Upper lobe of right lung (tissue), 1 donor: ENCODE data around the gene PPM1E. TPM values are rescaled to one million over a fixed set of nuclear protein-coding genes. Genes with fewer than 3 reads are reported as not detected.

Experiments used
- ATAC-seq: fragments of 200-7000 bp; cut with Tn5 transposase; one replicate; pipeline ENCODE4 v1.9.1; 2020; ENCODE audit warnings: mild to moderate bottlenecking, moderate library complexity
- DNase-seq: peaks from one replicate; pipeline ENCODE4 v3.0.0-alpha.2; 2020
- H3K27ac ChIP-seq: fragments of 200-600 bp; one replicate; pipeline ENCODE4 v1.8.0; 2022
- H3K27me3 ChIP-seq: fragments of 200-600 bp; one replicate; pipeline ENCODE4 v1.8.0; 2022; ENCODE audit warnings: mild to moderate bottlenecking
- H3K36me3 ChIP-seq: fragments of 200-600 bp; one replicate; pipeline ENCODE4 v1.8.0; 2022
- H3K4me1 ChIP-seq: fragments of 200-600 bp; one replicate; pipeline ENCODE4 v1.8.0; 2022
- H3K4me3 ChIP-seq: fragments of 200-600 bp; one replicate; pipeline ENCODE4 v1.8.0; 2022; ENCODE audit warnings: mild to moderate bottlenecking
- H3K9me3 ChIP-seq: fragments of 200-600 bp; one replicate; pipeline ENCODE4 v1.8.0; 2022
- intact Hi-C: fragments of 100-400 bp; cut with DNase I; formaldehyde crosslinking; loops from one replicate; pipeline ENCODE4 v1.11.0; 2022
- total RNA-seq: library from RNA; stranded (reverse); fragmentation: NEBNext Ultra II Directional; extraction: Animal tissue kit (Norgen Biotek cat#: 25700); gene quantifications from one replicate; pipeline ENCODE4 v1.2.1, GENCODE V29; 2021
- TF ChIP-seq, protein P1 (sequence below): fragments of 200-600 bp; IDR thresholded peaks from one replicate; pipeline ENCODE4 v1.8.0; 2022; ENCODE audit warnings: antibody characterized with exemption
- donor health status: DM: no; HTN: yes; CAD: no; lungs with severe emphysema.

PPM1E gene
- total RNA-seq, 1 donor from 2014 or later: not detected

DNA sequence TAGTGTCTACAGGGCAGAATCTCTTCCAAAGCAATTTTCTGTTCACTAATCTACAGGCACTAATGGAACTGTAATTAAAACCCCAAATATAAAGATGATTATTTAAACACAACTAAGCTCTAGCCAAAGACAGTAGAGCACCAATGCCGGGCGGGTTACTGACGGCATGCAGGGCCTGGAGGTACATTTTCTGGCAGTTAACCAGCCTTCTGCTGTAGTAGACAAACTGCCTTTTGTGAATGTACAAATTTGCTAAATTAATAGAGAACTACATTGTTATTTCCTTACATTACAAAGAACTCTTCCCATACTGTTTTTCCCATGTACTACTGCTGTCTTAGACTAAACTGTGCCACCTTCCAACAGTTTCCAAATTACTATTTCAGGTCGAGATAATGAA lies 243.2 kb downstream of the PPM1E start:
- DNase-seq: no peak
- Histone ChIP-seq H3K4me1 (peaks cover 4% of the 10 kb centered on the region), H3K36me3 (peaks cover 17% of the 10 kb centered on the region), H3K4me3 (no peak overlapping the region), H3K9me3 (no peaks in the 10 kb centered on the region), H3K27me3 (no peaks in the 10 kb centered on the region), H3K27ac (no peak overlapping the region)
- intact Hi-C loops: loop anchor here (10.0 kb wide), 1 partner anchor 474 kb away; no protein-coding TSS in a partner anchor
- TF ChIP-seq, protein P1, sequence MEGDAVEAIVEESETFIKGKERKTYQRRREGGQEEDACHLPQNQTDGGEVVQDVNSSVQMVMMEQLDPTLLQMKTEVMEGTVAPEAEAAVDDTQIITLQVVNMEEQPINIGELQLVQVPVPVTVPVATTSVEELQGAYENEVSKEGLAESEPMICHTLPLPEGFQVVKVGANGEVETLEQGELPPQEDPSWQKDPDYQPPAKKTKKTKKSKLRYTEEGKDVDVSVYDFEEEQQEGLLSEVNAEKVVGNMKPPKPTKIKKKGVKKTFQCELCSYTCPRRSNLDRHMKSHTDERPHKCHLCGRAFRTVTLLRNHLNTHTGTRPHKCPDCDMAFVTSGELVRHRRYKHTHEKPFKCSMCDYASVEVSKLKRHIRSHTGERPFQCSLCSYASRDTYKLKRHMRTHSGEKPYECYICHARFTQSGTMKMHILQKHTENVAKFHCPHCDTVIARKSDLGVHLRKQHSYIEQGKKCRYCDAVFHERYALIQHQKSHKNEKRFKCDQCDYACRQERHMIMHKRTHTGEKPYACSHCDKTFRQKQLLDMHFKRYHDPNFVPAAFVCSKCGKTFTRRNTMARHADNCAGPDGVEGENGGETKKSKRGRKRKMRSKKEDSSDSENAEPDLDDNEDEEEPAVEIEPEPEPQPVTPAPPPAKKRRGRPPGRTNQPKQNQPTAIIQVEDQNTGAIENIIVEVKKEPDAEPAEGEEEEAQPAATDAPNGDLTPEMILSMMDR: no peak
- no peak for ATAC-seq

DNA sequence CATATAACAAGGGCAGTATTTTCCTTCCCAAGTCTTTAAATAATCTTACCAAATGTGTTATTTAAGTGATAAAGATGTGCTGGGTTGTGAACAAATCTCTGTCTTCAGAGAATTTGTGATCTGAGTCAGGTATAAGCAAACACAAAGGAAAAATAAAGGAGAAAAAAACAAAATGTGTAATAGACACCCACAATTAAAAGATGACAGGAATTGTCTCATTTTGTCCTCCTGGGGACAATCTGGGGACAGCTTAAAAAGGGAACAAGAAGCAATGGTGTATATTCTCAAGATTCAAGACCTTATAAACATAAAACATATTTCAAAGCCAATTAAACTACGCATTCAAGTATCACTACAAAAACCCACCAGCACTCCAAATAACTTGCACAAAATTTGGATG lies 243.8 kb downstream of the PPM1E start:
- H3K4me3 ChIP-seq: no peak overlapping the region
- no peak for DNase-seq
- H3K4me1 ChIP-seq: peaks cover 4% of the 10 kb centered on the region
- H3K9me3 ChIP-seq: no peaks in the 10 kb centered on the region
- ATAC-seq: no peak
- peaks cover 17% of the 10 kb centered on the region for H3K36me3 ChIP-seq
- H3K27ac ChIP-seq: no peak overlapping the region
- no peaks in the 10 kb centered on the region for H3K27me3 ChIP-seq
- intact Hi-C loops: loop anchor here (10.0 kb wide), 1 partner anchor 475 kb away; no protein-coding TSS in a partner anchor
- TF ChIP-seq, protein P1: no peak

DNA sequence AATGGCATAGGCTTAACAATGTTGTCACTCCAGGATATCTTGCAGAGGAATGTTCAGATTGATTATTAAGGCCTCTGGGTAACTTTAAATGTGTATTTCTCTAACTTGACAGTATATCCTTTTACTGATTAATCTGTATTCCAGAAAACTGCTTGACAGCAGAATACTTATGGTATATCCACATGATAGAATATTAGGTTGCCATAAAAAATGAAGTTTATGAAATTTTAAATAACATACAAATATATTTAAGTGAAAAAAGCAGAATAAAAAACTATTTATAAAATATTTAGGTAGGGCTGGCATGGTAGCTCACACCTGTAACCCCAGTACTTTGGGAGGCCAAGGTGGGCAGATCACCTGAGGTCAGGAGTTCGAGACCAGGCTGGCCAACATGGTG lies 244.4 kb downstream of the PPM1E start:
- no peak for ATAC-seq
- Histone ChIP-seq H3K27ac (no peak overlapping the region), H3K9me3 (no peaks in the 10 kb centered on the region), H3K4me1 (peaks cover 4% of the 10 kb centered on the region), H3K27me3 (no peaks in the 10 kb centered on the region), H3K36me3 (peaks cover 17% of the 10 kb centered on the region), H3K4me3 (no peak overlapping the region)
- no peak for DNase-seq
- TF ChIP-seq, protein P1: no peak
- intact Hi-C loops: loop anchor here (10.0 kb wide), 1 partner anchor 285 kb away; no protein-coding TSS in a partner anchor

DNA sequence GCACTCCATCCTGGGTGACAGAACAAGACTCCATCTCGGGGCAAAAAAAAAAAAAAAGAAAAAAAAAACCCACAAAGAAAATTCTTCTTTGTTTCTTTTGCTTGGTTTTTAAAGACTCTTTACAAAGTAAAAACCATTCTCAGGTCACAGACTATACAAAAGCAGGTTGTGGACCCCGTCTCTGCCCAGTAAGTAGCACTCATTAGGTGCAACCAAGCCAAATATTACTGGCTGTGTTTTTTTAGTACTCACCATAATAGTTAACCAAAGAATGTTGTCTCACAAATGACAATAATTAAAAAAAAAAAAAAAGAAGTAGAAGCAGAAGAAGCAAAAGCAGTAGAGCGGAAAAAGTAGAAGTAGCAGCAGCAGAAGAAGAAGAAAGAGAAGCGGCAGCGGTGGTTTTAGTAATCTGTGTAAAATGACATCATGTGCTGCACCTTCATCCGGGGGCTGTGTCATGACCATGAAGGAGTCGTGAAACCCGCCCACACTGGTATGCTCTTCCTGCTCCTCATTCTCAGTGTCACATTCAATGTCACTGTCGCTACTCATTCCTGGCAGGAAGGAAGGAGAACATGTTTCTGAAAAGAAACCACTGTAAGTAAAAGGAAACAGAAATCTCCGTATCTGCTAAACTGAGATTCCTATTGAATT lies 245.6 kb downstream of the PPM1E start:
- DNase-seq (no peak), ATAC-seq (peak; percentile 94)
- Histone ChIP-seq H3K36me3 (peaks cover 22% of the 10 kb centered on the region), H3K9me3 (no peaks in the 10 kb centered on the region), H3K27ac (peak overlapping the region; percentile 49), H3K27me3 (no peaks in the 10 kb centered on the region), H3K4me1 (peaks cover 4% of the 10 kb centered on the region), H3K4me3 (peak overlapping the region; percentile 4)
- TF ChIP-seq, protein P1: no peak
- intact Hi-C loops: loop anchor here (10.0 kb wide), 1 partner anchor 286 kb away; no protein-coding TSS in a partner anchor

DNA sequence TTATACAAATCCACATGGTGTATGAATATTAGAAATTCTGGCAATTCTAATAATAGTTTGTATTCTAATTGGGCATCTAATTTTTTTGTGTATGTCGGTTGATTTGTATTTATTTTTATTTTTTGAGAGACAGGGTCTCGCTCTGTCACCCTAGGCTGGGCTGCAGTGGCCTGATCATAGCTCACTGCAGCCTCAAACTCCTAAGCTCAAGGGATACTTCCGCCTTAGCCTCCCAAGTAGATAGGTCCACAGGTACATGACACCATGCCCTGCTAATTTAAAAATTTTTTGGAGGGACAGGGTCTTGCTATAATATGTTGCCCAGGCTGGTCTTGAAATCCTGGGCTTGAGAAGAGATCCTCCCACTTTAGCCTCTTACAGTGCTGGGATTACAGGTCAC lies 246.5 kb downstream of the PPM1E start:
- intact Hi-C loops: loop anchor here (10.0 kb wide), 1 partner anchor 287 kb away; no protein-coding TSS in a partner anchor
- Histone ChIP-seq H3K27me3 (no peaks in the 10 kb centered on the region), H3K4me3 (no peak overlapping the region), H3K27ac (peak overlapping the region; percentile 49), H3K4me1 (peaks cover 4% of the 10 kb centered on the region), H3K36me3 (peaks cover 22% of the 10 kb centered on the region), H3K9me3 (no peaks in the 10 kb centered on the region)
- DNase-seq: no peak
- no peak for ATAC-seq
- TF ChIP-seq, protein P1: no peak
